ENCODE results near the gene PKDCC. TPM values are rescaled to one million over a fixed set of nuclear protein-coding genes. Genes with fewer than 3 reads are reported as not detected.

The PKDCC gene
- total and polyA plus RNA-seq, 2 of the 13 experiments (the other 11 are each of a cell fraction or from before 2014, with no cell fraction given), result 52.6 to 58.8 TPM

DNA sequence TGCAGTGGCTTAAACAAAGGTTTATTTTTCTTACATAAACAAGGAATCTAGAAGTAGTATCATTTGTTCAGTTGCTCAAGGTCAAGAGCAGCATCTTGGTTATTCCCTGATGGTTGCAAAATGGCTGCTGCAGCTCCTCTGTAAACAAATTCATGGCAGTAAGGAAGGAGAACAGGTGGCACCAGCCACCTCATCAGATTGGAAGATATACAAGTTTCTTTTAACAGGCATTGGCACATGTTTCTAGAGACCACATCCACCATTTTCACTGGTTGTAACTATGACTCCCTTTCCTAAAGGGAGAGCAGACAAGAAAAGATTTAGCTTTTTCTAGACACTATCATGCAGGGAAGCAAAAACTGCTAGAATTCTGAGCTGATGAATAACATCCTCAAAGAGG lies 46.3 kb downstream of the PKDCC start:
- no peak overlapping the region for H3K27ac ChIP-seq (ENCODE audit: extremely low read length, insufficient read depth, low read length)
- no peaks in the 10 kb centered on the region for H3K9me3 ChIP-seq (ENCODE audit: low read length)
- CTCF ChIA-PET (ENCODE audit: low intra/inter-chr PET ratio, low total read pairs), result interaction anchor here (1.3 to 1.8 kb wide), 2 partner anchors 90 to 145 kb away, joined by 3 to 5 read pairs; no protein-coding TSS in a partner anchor
- POLR2A ChIA-PET, result interaction anchor here (3.1 to 3.8 kb wide), 2 partner anchors 42 to 47 kb away, joined by 11 to 20 read pairs; no protein-coding TSS in a partner anchor
- H3K4me2 ChIP-seq (ENCODE audit: low read depth, low read length), result no peak overlapping the region
- H3K36me3 ChIP-seq (replicated peaks in 1 of 2; ENCODE audit: control insufficient read depth in 1 of 2, insufficient read depth in 2 of 2, low read length in 2 of 2), result no peaks in the 10 kb centered on the region
- H3K27me3 ChIP-seq (ENCODE audit: control insufficient read depth in 1 of 2, insufficient read depth in 2 of 2, low read length in 2 of 2), result no peaks in the 10 kb centered on the region
- DNase-seq (ENCODE audit: low spot score), result no peak
- H2AFZ ChIP-seq (ENCODE audit: low read length), result no peak overlapping the region
- no peak overlapping the region for H3K4me3 ChIP-seq (replicated peaks in 1 of 3; ENCODE audit: insufficient read depth in 1 of 3, low read depth in 2 of 3, low read length in 3 of 3)
- TF ChIP-seq RFX3 (CRISPR knock-in tag; IDR thresholded peaks at IDR 0.05), result no peak
- TF ChIP-seq, protein P1, sequence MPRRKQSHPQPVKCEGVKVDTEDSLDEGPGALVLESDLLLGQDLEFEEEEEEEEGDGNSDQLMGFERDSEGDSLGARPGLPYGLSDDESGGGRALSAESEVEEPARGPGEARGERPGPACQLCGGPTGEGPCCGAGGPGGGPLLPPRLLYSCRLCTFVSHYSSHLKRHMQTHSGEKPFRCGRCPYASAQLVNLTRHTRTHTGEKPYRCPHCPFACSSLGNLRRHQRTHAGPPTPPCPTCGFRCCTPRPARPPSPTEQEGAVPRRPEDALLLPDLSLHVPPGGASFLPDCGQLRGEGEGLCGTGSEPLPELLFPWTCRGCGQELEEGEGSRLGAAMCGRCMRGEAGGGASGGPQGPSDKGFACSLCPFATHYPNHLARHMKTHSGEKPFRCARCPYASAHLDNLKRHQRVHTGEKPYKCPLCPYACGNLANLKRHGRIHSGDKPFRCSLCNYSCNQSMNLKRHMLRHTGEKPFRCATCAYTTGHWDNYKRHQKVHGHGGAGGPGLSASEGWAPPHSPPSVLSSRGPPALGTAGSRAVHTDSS (CRISPR knock-in tag; conservative IDR thresholded peaks at IDR 0.05), result no peak
- TF ChIP-seq, protein P2, sequence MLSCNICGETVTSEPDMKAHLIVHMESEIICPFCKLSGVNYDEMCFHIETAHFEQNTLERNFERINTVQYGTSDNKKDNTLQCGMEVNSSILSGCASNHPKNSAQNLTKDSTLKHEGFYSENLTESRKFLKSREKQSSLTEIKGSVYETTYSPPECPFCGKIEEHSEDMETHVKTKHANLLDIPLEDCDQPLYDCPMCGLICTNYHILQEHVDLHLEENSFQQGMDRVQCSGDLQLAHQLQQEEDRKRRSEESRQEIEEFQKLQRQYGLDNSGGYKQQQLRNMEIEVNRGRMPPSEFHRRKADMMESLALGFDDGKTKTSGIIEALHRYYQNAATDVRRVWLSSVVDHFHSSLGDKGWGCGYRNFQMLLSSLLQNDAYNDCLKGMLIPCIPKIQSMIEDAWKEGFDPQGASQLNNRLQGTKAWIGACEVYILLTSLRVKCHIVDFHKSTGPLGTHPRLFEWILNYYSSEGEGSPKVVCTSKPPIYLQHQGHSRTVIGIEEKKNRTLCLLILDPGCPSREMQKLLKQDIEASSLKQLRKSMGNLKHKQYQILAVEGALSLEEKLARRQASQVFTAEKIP (CRISPR knock-in tag; IDR thresholded peaks at IDR 0.05; ENCODE audit: borderline replicate concordance), result no peak
- TF ChIP-seq ATF7-NPFF (CRISPR knock-in tag; IDR thresholded peaks at IDR 0.05; ENCODE audit: low read depth), result no peak
- no peak for TF ChIP-seq HHEX (CRISPR knock-in tag; IDR thresholded peaks at IDR 0.05)
- TF ChIP-seq IKZF4 (CRISPR knock-in tag; IDR thresholded peaks at IDR 0.05; ENCODE audit: borderline replicate concordance, low read depth, not compliant biosample characterization), result no peak
- no peak for TF ChIP-seq ZSCAN31 (CRISPR knock-in tag; IDR thresholded peaks at IDR 0.05; ENCODE audit: low read depth)
- no peak for TF ChIP-seq MAZ (IDR thresholded peaks at IDR 0.05; ENCODE audit: borderline replicate concordance, low read depth, low read length)
- TF ChIP-seq MAZ (CRISPR knock-in tag; IDR thresholded peaks at IDR 0.05; ENCODE audit: low read depth), result no peak
- TF ChIP-seq ZNF781 (CRISPR knock-in tag; IDR thresholded peaks at IDR 0.05; ENCODE audit: borderline replicate concordance, not compliant biosample characterization), result no peak
- no peak for TF ChIP-seq ZNF3 (CRISPR knock-in tag; IDR thresholded peaks at IDR 0.05)
- no peak for TF ChIP-seq POLR2A (IDR thresholded peaks at IDR 0.05; ENCODE audit: insufficient read depth in 1 of 2, low read depth in 2 of 2, low read length in 2 of 2)
- TF ChIP-seq CREB1 (IDR thresholded peaks at IDR 0.05), result no peak
- TF ChIP-seq CREB1 (CRISPR knock-in tag; IDR thresholded peaks at IDR 0.05), result no peak
- TF ChIP-seq SUZ12 (IDR thresholded peaks at IDR 0.05; ENCODE audit: low read depth, low read length), result no peak
- no peak for TF ChIP-seq ZNF335 (CRISPR knock-in tag; IDR thresholded peaks at IDR 0.05)
- TF ChIP-seq RBAK (CRISPR knock-in tag; IDR thresholded peaks at IDR 0.05), result no peak
- no peak for TF ChIP-seq SNAI1 (CRISPR knock-in tag; IDR thresholded peaks at IDR 0.05; ENCODE audit: borderline replicate concordance)
- TF ChIP-seq AGO1 (IDR thresholded peaks at IDR 0.05; ENCODE audit: low read depth, low read length, poor library complexity, severe bottlenecking), result no peak
- FAIRE-seq, result no peak
- in situ Hi-C loops (cut with HindIII; ENCODE audit: extremely low pct_ligation_motif_present, low pct_unique_long_range_greater_than_20kb), result no loop called here
- no peak for ATAC-seq
- H3K79me2 ChIP-seq (ENCODE audit: insufficient read depth, low read length), result peaks cover 50% of the 10 kb centered on the region
- H3K9ac ChIP-seq (ENCODE audit: insufficient read depth, low read depth, low read length), result no peak overlapping the region
- H3K4me1 ChIP-seq (ENCODE audit: insufficient read depth, low read length), result peaks cover 91% of the 10 kb centered on the region
- H4K20me1 ChIP-seq (ENCODE audit: insufficient read depth, low read length), result no peaks in the 10 kb centered on the region
- no TSS peak for BruUV-seq (replicated peaks)
- intact Hi-C loops (cut with micrococcal nuclease; ENCODE audit: unreplicated experiment), result loop anchor here (5.0 kb wide), 1 partner anchor 233 kb away; no protein-coding TSS in a partner anchor

All from HepG2 (cell line).